K562 (cell line): Measurements from ENCODE around the gene SAMD10. TPM values are rescaled to one million over a fixed set of nuclear protein-coding genes. Genes with fewer than 3 reads are reported as not detected.
A peak's percentile ranks its signal among the peaks of the same experiment; 100 is the strongest.

Source experiments
- ATAC-seq: fragments of 200-7000 bp; cut with Tn5 transposase; 3 replicates; pipeline ENCODE4 v1.9.1; 2020; ENCODE audit warnings: moderate library complexity
- BruUV-seq: library from RNA; stranded (reverse); fragments of 400-500 nt; replicated peaks from 2 replicates; lab custom pipeline; 2021; lab: Mats Ljungman, UMichigan
- CTCF ChIA-PET: fragments of 300-600 bp; formaldehyde crosslinking; extraction: SDS; loops from one replicate; lab custom pipeline; 2021; ENCODE audit warnings: low intra/inter-chr PET ratio; lab: Yijun Ruan, JAX
- POLR2A ChIA-PET: fragments of 300-600, 350-650 bp; sonication (Branson Sonifier 250); formaldehyde crosslinking; extraction: SDS; loops from one replicate; lab custom pipeline; 2021; ENCODE audit warnings: antibody characterized with exemption, inconsistent platforms; lab: Yijun Ruan, JAX
- DNase-seq, 4 experiments: peaks; one replicate each; pipeline versions ENCODE4 v3.0.0 to v3.0.0-alpha.2; 2011 to 2018; ENCODE audit warnings: low spot score in 3 of 4, mixed read lengths in 3 of 4; ENCODE audit errors: extremely low read depth in 1 of 4
- FAIRE-seq: peaks from 2 replicates; lab custom pipeline; 2011; peaks lifted over from hg19 to GRCh38; lab: Jason Lieb, UNC
- H2AFZ ChIP-seq: 2 replicates; pipeline ENCODE4 v1.6.0; 2011; ENCODE audit warnings: low read depth, low read length, control low read depth, inconsistent platforms
- H3K27ac ChIP-seq: fragments of 200-600 bp; 3 replicates; pipeline ENCODE4 v1.8.0; 2011; ENCODE audit warnings: low read depth, mild to moderate bottlenecking, control low read depth, inconsistent platforms, low read length, moderate library complexity, mixed read lengths; ENCODE audit errors: extremely low read depth
- H3K27me3 ChIP-seq, 2 experiments: fragments of 300-600 bp in 1 of 2; 2 replicates in 1 of 2; 3 replicates in 1 of 2; pipeline versions ENCODE4 v1.6.0 to v1.8.0; 2011; ENCODE audit warnings: inconsistent platforms in 2 of 2, low read length in 2 of 2, mild to moderate bottlenecking in 1 of 2, mixed read lengths in 1 of 2, moderate library complexity in 1 of 2; ENCODE audit not compliant: control insufficient read depth in 2 of 2, insufficient read depth in 2 of 2
- H3K36me3 ChIP-seq: fragments of 300-600 bp; 3 replicates; pipeline ENCODE4 v1.8.0; 2011; ENCODE audit warnings: mild to moderate bottlenecking, low read length, inconsistent platforms; ENCODE audit not compliant: control insufficient read depth, insufficient read depth
- H3K4me1 ChIP-seq, 2 experiments: fragments of 200-600 bp in 1 of 2; replicated peaks in 1 of 2; 2 replicates in 1 of 2; 3 replicates in 1 of 2; pipeline versions ENCODE4 v1.5.1 to v1.8.0; 2011; ENCODE audit warnings: inconsistent platforms in 2 of 2, low read length in 2 of 2, mild to moderate bottlenecking in 1 of 2, mixed read lengths in 1 of 2, moderate library complexity in 1 of 2; ENCODE audit not compliant: control insufficient read depth in 2 of 2, insufficient read depth in 2 of 2
- H3K4me2 ChIP-seq: 2 replicates; pipeline ENCODE4 v1.6.1; 2011; ENCODE audit warnings: low read length, control low read depth, inconsistent platforms, mixed read lengths; ENCODE audit not compliant: insufficient read depth
- H3K4me3 ChIP-seq: fragments of 200-600 bp; sonication (generic), shearing (Covaris generic); 2 replicates; pipeline ENCODE4 v1.5.1; 2016; ENCODE audit warnings: control low read depth, inconsistent platforms
- H3K79me2 ChIP-seq: fragments of 200-600 bp; 3 replicates; pipeline ENCODE4 v1.8.0; 2011; ENCODE audit warnings: low read length, inconsistent platforms; ENCODE audit not compliant: control insufficient read depth, insufficient read depth
- H3K9ac ChIP-seq, 2 experiments: 2 replicates each; pipeline versions ENCODE4 v1.6.0 to v1.6.1; 2011; ENCODE audit warnings: low read depth in 2 of 2, low read length in 2 of 2, control low read depth in 1 of 2, inconsistent platforms in 1 of 2, mild to moderate bottlenecking in 1 of 2, mixed read lengths in 1 of 2; ENCODE audit not compliant: insufficient read depth in 1 of 2
- H3K9me1 ChIP-seq: one replicate; pipeline ENCODE4 v1.6.0; 2011; ENCODE audit warnings: inconsistent platforms, mild to moderate bottlenecking, low read length, moderate library complexity; ENCODE audit not compliant: control insufficient read depth, insufficient read depth
- H3K9me3 ChIP-seq: replicated peaks from 2 replicates; pipeline ENCODE4 v1.5.1; 2011; ENCODE audit warnings: low read depth, low read length, inconsistent platforms; ENCODE audit not compliant: control insufficient read depth, insufficient read depth
- H4K20me1 ChIP-seq: replicated peaks from 2 replicates; pipeline ENCODE4 v1.6.1; 2011; ENCODE audit warnings: low read length, inconsistent platforms, mixed read lengths; ENCODE audit not compliant: control insufficient read depth, insufficient read depth
- ARID4B ChIP-seq: sonication (generic); formaldehyde crosslinking; IDR thresholded peaks from 2 replicates; pipeline ENCODE4 v1.8.0; 2022; ENCODE audit warnings: mild to moderate bottlenecking, missing genetic modification reagents
- BRCA1 ChIP-seq, 2 experiments: fragments of 450-650 bp in 1 of 2; sonication (generic) in 1 of 2; formaldehyde crosslinking in 1 of 2; IDR thresholded peaks; 2 replicates each; pipeline versions ENCODE4 v1.5.0 to v1.6.1; 2017 to 2020; ENCODE audit warnings: mild to moderate bottlenecking in 1 of 2, missing genetic modification reagents in 1 of 2
- CEBPG ChIP-seq, 3 experiments: fragments of 200-800 bp in 1 of 3; sonication (Bioruptor generic) in 1 of 3; sonication (generic) in 1 of 3; formaldehyde crosslinking in 1 of 3; IDR thresholded peaks in 2 of 3; conservative IDR thresholded peaks in 1 of 3; 2 replicates each; pipeline versions ENCODE4 v1.6.1 to v1.8.0; 2016 to 2022; ENCODE audit warnings: missing compliant biosample characterization in 2 of 3, missing genetic modification characterization in 2 of 3, mild to moderate bottlenecking in 1 of 3, missing genetic modification reagents in 1 of 3
- EHMT2 ChIP-seq: fragments of 450-650 bp; IDR thresholded peaks from 2 replicates; pipeline ENCODE4 v1.6.1; 2018; ENCODE audit warnings: antibody characterized with exemption
- EP300 ChIP-seq: IDR thresholded peaks from 2 replicates; pipeline ENCODE4 v1.6.1; 2012; ENCODE audit warnings: low read length, improper control_type of control experiment
- ERF ChIP-seq: fragments of 450-650 bp; formaldehyde crosslinking; IDR thresholded peaks from 2 replicates; pipeline ENCODE4 v1.4.0; 2020; ENCODE audit warnings: mild to moderate bottlenecking, mixed read lengths
- KHSRP ChIP-seq: fragments of 450-650 bp; IDR thresholded peaks from 2 replicates; pipeline ENCODE4 v1.6.1; 2017
- MAX ChIP-seq: sonication (generic); formaldehyde crosslinking; IDR thresholded peaks from 2 replicates; pipeline ENCODE4 v1.9.0; 2022; ENCODE audit warnings: mild to moderate bottlenecking, missing genetic modification reagents
- NFIC ChIP-seq: fragments of 450-650 bp; IDR thresholded peaks from 2 replicates; pipeline ENCODE4 v1.6.1; 2017; ENCODE audit warnings: mild to moderate bottlenecking, inconsistent platforms
- SMARCE1 ChIP-seq: fragments of 450-650 bp; IDR thresholded peaks from 2 replicates; pipeline ENCODE4 v1.7.1; 2016; ENCODE audit warnings: mild to moderate bottlenecking
- ZNF212 ChIP-seq: fragments of 450-650 bp; formaldehyde crosslinking; IDR thresholded peaks from 2 replicates; pipeline ENCODE4 v1.4.0; 2020; ENCODE audit warnings: mild to moderate bottlenecking
- ZNF511 ChIP-seq: sonication (generic); formaldehyde crosslinking; IDR thresholded peaks from 2 replicates; pipeline ENCODE4 v1.8.0; 2022; ENCODE audit warnings: mild to moderate bottlenecking, missing genetic modification reagents
- ZNF785 ChIP-seq: fragments of 250-450 bp; sonication (Bioruptor Pico); IDR thresholded peaks from 2 replicates; pipeline ENCODE4 v1.4.0; 2020; ENCODE audit warnings: mild to moderate bottlenecking
- WGBS: fragments of 100-300 bp; shearing (Covaris generic); methylation state at CpG from one replicate; pipeline ENCODE4 v1.1.6; 2016; ENCODE audit warnings: low coverage, mixed read lengths; ENCODE audit not compliant: insufficient coverage; ENCODE audit errors: missing lambda C conversion rate; 5-methylcytosine and 5-hydroxymethylcytosine counted together
- in situ Hi-C: fragments of 300-500 bp; cut with MboI; formaldehyde crosslinking; loops from 4 replicates; pipeline ENCODE4 v1.15.0; 2018; ENCODE audit warnings: inconsistent platforms, mixed read lengths
- intact Hi-C: fragments of 100-400 bp; cut with micrococcal nuclease; formaldehyde crosslinking; loops from 2 replicates; pipeline ENCODE4 v1.14.2; 2022
- polyA plus RNA-seq, 8 experiments: library from polyadenylated mRNA; depleted of rRNA in 4 of 8; stranded (reverse) in 5 of 8; unstranded in 3 of 8; fragments of >200 nt; fragmentation: Nextera tagmentation in 2 of 8; fragmentation: Illumina TruSeq in 1 of 8; extraction: Ambion mirVana in 2 of 8; extraction: Trizol in 1 of 8; gene quantifications; 2 replicates each; pipeline versions ENCODE4 v1.2.1 to v1.2.3, GENCODE V29; 2011 to 2014; ENCODE audit warnings: inconsistent platforms in 1 of 8, missing spikeins in 1 of 8
- total RNA-seq, 7 experiments: library from RNA; depleted of rRNA in 6 of 7; stranded (reverse); fragments of >200 nt in 6 of 7; fragmentation: Illumina TruSeq in 2 of 7; extraction: Trizol in 2 of 7; gene quantifications; 2 replicates each; pipeline versions ENCODE4 v1.2.1 to v1.2.3, GENCODE V29; 2011 to 2021; ENCODE audit warnings: low replicate concordance in 1 of 7
- TF ChIP-seq, protein P1 (sequence below): fragments of 450-650 bp; IDR thresholded peaks from 2 replicates; pipeline ENCODE4 v1.7.0; 2016; ENCODE audit warnings: borderline replicate concordance

The SAMD10 gene
- total and polyA plus RNA-seq, 9 of the 15 experiments (the other 6 are each of a cell fraction or from before 2014, with no cell fraction given), result 0.37 to 15.2 (median 4.8) TPM

- peak overlapping the region; percentile 53 to 72; a peak in 3 of 4 replicates for H3K9ac ChIP-seq
- DNase-seq (peak in 3 of 4 experiments; percentile 38 to 76 (median 58)), ATAC-seq (no peak), FAIRE-seq (peak; percentile 71)
- peak overlapping the region; percentile 37 for H2AFZ ChIP-seq
- peaks cover 30 to 70% of the 10 kb centered on the region in 2 experiments for H3K4me1 ChIP-seq
- in situ Hi-C loops, result no loop called here
- BruUV-seq, result no TSS peak
- ChIA-PET POLR2A (interaction anchor here (0.6 kb wide), 2 partner anchors 9 to 83 kb away, joined by 3 read pairs; no protein-coding TSS in a partner anchor), CTCF (no interaction called here)
- WGBS, result 25% methylated on average over 16 of the region's 16 CpGs
- peaks cover 3% of the 10 kb centered on the region for H3K9me1 ChIP-seq
- H3K27ac ChIP-seq, result peak overlapping the region; percentile 83
- H3K36me3 ChIP-seq, result peaks cover 17% of the 10 kb centered on the region; the same call in 2 of the 3 replicates
- peak overlapping the region; percentile 100; the same call in 1 of the 2 replicates for H3K4me3 ChIP-seq
- H3K27me3 ChIP-seq, result no peaks in the 10 kb centered on the region
- peak overlapping the region; percentile 74 for H3K4me2 ChIP-seq
- intact Hi-C loops, result loop anchor here (5.0 to 10.0 kb wide), 3 partner anchors 74 to 193 kb away; partner anchors contain the start of genes ABHD16B and TPD52L2
- H3K79me2 ChIP-seq, result peaks cover 24% of the 10 kb centered on the region
- H4K20me1 ChIP-seq, result no peaks in the 10 kb centered on the region
- H3K9me3 ChIP-seq, result no peaks in the 10 kb centered on the region
- TF ChIP-seq CEBPG (CRISPR knock-in tag; IDR thresholded peaks at IDR 0.05) (no peak), CEBPG (tag; conservative IDR thresholded peaks at IDR 0.05 in 1 of 2, IDR thresholded peaks at IDR 0.05 in 1 of 2) (no peak), ZNF785 (CRISPR knock-in tag) (no peak), MAX (CRISPR knock-in tag) (peak; percentile 90), BRCA1 (IDR thresholded peaks at IDR 0.05) (no peak), BRCA1 (CRISPR knock-in tag; IDR thresholded peaks at IDR 0.05) (no peak), KHSRP (no peak), ZNF212 (no peak), ARID4B (peak; percentile 23; the same call in 1 of the 2 replicates), NFIC (0 out of 2 replicates have a peak, but pooled peaks have one; percentile 10), ERF (no peak), EHMT2 (no peak), ZNF511 (0 out of 2 replicates have a peak, but pooled peaks have one; percentile 24), SMARCE1 (peak; percentile 53; the same call in 1 of the 2 replicates), EP300 (peak; percentile 33; the same call in 1 of the 2 replicates)
- TF ChIP-seq, protein P1, sequence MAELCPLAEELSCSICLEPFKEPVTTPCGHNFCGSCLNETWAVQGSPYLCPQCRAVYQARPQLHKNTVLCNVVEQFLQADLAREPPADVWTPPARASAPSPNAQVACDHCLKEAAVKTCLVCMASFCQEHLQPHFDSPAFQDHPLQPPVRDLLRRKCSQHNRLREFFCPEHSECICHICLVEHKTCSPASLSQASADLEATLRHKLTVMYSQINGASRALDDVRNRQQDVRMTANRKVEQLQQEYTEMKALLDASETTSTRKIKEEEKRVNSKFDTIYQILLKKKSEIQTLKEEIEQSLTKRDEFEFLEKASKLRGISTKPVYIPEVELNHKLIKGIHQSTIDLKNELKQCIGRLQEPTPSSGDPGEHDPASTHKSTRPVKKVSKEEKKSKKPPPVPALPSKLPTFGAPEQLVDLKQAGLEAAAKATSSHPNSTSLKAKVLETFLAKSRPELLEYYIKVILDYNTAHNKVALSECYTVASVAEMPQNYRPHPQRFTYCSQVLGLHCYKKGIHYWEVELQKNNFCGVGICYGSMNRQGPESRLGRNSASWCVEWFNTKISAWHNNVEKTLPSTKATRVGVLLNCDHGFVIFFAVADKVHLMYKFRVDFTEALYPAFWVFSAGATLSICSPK, result no peak
Measured at GRCh38 chr20:63977739-63978276, 1.6 kb downstream of the SAMD10 start.
